GM19467 (cell line): ENCODE results near the gene UBTD1.

ENCODE experiments used
- ATAC-seq: cut with Tn5 transposase; IDR thresholded peaks from one replicate; pipeline ENCODE4 v1.9.1; 2021; ENCODE audit warnings: mild to moderate bottlenecking, moderate library complexity; ENCODE audit not compliant: unreplicated experiment

Gene UBTD1

DNA sequence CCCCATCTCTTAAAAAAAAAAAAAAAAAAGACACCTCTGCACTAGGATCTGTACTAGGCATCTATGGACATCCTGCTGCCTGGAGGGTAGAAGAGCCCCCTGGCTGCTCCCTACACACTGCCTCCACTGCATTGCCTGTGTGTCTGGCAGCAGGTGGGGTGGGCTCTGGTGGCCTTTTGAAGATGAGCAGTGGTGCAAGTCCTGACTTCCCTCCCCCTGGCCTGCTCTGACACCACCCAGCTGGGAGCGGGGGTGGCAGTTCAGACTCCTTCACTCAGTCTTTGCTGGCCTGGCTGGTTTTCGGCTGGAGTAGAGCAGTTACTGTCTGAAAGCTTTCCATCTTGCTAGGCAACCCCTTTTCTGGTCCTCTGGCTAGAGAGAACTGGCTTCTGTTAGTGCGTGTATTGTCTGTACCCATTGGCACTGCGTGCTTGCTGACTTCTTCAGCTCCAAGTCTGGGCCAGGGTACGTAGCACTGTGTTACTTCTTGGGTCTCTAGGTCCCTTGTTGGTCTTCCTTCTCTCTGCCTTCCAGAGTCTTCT, 108.4 kb downstream of the UBTD1 start:
- no peak for ATAC-seq

DNA sequence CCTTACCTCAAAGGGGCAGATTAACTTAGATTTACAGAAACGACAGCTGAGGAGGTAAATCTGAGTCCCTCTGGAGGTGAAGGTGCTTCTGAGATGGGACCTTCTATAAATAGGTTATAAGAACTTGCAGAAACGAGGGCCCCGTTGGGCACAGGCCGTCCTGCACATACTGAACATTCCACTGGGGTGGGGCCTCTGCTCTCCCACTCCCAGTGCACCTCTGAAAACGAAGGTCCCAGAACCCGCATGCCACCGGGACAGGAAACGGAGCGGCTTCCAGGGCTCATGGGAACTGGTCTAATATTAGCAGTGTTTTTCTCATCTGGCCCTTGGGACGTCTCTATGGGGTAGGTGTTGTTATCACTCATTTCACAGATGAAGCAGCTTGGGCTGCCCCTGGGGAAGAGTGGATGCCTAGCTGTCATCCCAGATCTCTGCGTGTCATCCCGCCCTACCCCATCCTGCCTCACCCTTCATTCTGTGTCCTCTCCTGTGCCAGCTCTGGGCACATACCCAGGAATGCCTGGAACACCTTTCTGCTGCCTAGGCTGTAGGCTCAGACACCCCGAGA, 110.4 kb downstream of the UBTD1 start:
- ATAC-seq: no peak

DNA sequence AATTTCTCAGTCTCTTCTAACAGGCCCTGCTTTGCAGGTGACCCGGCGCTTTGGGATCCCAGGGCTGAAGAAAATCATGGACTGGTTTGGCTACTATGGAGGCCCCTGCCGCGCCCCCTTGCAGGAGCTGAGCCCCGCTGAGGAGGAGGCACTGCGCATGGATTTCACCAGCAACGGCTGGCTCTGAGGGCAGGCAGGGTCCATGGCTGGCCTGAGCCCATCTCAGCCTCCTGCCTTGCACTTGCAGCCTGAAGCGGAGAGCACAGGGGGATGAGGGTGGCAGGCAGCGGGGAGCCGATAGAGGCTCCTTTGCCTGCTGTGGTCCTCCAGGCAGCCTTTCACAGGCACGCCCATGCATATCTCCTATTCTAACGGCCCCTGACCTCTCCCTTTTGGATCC, 112.7 kb downstream of the UBTD1 start:
- ATAC-seq: no peak

DNA sequence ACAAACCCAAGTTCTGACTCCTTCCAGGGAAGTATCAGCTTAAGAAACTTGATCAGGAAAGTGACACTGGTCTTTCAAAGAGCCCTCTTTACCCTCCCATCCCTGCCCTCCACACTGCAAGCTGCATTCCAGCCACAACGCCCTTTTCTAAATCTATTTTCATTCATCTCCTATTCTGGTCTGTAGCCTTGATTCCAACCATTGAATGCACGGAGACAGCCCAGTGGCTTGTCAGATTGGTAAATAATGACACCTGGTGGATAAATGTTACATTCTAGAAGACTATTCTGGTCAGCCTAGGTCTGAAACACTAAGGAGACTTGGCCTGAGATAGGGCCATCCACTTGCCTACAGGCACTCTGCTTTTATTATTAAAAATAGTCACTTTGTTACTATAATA, 113.7 kb downstream of the UBTD1 start:
- no peak for ATAC-seq

DNA sequence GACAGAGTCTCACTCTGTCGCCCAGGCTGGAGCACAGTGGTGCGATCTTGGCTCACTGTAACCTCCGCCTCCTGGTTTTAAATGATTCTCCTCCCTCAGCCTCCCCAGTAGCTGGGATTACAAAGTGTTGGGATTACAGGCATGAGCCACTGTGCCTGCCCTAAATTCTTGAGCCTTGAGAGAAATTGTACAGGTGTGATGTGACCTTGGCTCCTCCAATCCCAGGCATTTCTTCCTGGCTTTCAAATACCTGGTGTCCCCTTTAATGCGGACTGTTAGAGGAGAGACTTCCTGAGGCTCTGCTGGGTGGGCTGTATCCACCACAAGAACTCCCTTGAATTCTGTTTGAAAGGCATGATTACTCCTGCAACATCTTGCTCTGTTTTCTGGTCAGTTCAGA, 119.6 kb downstream of the UBTD1 start:
- no peak for ATAC-seq

DNA sequence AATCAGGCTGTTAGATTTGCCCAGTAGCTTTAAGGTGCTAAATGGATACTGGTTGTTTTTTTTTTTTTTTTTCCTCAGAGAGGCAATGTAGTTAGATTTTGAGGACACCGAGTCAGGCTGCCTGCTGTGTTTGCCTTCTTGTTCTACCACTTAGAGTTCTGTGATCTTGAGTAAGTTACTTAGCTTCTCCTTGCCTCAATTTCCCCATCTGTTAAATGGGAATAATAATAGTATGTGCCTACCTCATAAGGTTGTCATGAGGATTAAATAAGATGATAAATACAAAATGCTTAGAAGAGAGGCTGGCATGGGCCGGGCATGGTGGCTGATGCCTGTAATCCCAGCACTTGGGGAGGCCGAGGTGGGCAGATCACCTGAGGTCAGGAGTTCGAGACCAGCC, 120.0 kb downstream of the UBTD1 start:
- no peak for ATAC-seq
